ENCODE measurements around the gene CFAP99.

Gene CFAP99

GRCh38 chr4:2478229-2478628 lies 59.5 kb downstream of the CFAP99 start:
- DNase-seq, result no peak

DNA sequence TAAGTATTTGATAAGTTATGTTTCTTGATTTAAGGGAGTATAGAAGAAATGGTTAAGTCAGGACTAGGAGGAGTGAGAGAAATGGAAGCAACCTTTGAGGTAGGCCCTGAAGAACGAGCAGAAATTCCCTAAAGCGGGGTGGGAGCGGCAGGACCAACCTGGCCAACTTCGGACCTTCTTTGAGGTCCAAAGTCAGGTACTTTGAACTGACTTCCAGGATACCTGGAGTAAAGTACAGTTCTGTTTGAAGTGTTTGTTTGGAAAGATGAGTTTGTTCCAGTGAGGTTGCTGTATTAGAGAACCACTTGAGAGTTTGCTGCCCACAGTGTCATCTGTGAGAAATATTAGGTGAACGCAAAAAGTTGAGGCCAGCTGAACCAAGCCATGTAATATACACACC lies 61.9 kb downstream of the CFAP99 start:
- DNase-seq, result no peak

DNA sequence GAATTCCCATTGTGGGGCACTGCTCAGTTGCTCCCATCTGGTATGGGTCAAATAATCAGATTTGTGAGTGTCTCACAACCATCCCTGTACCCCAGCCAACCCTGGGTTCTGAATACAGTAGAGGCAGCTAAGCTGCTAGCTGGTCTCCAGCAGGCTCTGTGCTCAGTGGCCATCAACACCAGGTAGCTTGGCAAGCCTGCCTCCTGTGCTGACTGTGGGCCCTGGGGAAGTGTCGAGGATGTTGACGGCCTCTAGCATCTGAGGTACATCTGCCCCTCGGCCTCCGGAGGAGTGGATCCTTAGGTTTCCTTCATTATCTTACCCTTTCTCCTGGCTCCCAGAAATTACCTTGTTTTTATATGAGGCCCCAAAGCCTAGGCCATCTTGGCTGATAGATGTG lies 63.4 kb downstream of the CFAP99 start:
- DNase-seq, result no peak

DNA sequence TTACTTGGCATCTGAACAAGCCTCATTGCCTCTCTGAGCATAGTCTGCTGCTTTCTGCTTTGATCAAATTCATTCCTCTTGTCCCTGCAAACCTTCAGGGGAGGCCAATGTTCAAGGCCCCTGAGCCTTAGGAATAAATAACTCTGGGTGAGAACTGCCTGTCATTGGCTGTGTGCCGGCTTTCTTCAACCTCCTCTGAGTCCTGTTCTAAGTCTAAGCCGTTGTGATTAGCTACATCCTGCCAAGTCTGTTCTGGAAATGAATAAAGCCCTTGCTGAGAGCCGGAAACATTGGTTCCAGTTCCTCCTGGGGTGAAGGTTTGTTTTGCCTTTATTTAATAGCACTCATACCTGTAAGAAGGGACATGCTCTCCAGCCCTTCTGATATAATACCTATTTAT lies 63.9 kb downstream of the CFAP99 start:
- no peak for DNase-seq

DNA sequence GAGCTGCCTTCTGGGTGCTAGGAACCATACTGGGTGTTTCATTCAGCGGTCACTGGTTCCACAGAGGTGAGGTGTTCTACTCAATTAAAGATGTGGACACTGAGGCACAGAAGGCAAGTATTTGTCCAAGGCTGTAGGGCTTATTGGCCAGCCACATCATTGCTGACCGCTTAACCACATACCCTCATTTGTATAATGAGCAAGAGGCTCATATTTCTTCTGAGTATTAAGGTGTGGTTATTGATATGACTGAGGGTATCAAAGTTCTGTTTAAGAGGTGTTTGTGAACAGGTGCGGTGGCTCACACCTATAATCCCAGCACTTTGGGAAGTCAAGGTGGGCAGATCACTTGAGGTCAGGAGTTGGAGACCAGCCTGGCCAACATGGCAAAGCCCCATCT lies 64.5 kb downstream of the CFAP99 start:
- DNase-seq, result no peak

GRCh38 chr4:2484185-2484584 lies 65.4 kb downstream of the CFAP99 start:
- DNase-seq, result no peak

DNA sequence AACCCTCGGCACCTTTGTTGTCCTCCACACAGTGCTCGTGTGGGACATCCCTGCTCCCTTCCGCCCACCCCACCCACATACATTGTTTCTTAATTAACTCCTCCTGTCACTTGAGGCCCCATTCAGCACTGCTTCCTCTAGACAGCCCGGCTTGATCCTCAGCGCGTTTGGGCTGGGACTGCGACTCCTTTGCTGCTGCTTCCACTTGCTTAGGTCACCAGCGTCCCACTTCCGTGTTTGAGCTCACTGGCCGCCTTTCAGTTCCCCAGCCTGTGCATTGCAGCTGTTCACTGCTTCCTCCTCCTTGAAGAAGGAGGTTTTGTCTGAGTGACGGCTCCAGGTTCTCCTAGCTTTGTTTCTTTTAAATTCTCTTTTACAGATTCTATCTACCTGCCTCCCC lies 66.2 kb downstream of the CFAP99 start:
- peak; percentile 41 to 48 for DNase-seq

DNA sequence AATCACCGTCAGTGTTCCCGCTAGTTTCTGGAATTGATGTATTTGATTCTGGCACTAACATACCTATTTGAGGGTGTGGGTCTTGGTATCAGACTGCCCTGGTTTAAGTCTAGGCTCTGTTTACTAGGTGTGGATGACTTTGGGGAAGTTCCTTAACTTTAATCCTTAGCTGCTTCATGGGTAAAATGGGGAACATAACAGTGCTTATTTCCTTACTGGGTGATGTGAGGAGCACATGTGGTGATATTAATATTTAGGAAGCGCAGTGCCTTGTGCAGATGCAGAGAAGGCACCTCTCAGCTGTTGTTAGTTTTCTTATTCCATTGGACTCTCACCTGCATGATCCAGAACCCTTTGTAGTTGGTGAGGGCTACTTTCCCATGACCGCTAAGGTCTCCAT lies 67.2 kb downstream of the CFAP99 start:
- no peak for DNase-seq

DNA sequence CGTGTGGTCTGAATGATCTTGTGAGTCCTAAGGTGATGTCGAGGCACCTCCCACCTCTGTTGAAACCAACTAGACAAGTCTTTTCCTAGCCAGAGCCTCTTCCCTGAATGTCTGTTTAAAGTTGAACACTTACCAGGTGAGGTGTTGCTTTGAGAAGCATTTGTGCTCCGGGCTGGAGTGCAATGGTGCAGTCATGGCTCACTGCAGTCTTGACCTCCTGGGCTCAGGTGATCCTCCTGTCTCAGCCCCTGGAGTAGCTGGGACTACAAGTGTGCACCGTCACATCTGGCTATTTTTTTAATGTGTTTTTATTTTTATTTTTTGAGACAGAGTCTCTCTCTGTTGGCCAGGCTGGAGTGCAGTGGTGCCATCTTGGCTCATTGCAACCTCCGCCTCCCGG lies 68.2 kb downstream of the CFAP99 start:
- no peak for DNase-seq

- DNase-seq, result no peak
These were observed 68.9 kb downstream of the CFAP99 start for GRCh38 chr4:2487632-2488031.

DNA sequence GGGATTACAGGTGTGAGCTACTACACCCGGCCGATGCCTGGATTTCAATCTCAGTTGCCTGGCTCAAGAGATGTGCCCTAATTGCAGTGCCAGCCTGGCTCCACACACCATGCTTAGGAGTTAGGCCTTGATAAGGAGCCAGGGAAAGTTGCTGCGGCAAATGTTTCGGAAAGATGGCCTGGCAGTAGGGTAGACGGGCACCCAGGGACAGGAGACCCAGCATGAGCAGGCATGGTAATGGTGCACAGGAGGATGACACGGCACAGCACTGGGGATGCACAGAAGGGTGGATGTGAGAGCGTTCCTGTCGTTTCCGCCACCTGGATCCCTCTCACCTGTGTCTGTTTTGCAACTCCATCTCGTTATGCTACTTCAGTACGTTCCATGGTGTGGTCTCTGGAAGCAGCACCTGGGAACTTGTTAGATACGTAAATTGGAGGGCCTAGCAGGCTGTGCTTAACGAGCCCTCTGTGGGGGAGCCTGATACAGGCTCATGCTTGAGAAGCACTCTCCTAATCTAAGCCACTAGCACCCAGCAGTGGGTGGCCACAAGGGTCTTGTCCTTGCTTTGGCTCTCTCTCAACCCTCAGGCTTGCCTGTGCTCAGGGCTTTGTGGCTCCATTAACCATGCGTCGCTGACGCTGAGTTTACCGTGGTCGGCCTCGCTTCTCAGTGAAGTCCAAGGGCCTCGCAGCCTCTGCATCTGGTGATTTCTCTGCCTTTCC lies 70.5 kb downstream of the CFAP99 start:
- DNase-seq, result no peak

DNA sequence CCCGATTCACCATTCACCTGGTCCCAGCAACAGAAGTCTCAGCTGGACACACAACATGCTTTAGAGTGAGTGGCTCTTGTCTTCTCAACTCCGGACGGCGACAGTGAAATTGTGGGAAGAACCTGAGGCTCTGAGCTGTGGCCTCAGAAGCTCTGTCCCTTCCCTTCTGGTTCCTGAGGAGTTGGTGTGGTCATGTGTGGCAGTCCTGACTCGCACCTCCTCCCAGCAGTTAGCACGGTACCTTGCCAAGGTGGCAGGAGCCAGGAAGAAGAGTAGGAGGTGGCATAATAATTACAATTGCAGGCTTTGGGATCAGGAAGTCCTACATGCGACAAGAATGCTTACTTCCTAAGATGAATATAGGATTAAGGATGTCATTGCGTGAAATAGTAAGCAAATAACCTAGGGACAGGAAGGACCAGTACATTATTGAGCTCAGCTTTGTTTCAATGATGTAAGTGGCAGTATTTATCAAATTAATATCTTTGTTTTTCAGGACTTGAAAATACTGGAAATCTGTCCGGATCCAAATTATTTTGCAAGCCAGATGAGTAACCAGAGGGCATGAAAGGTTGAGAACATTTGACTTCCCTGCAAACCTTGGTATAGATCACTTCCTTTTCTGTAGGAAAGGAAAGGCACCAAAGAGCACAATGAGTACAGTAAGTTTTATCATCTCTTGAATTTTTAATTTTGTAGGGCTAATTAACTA lies 71.2 kb downstream of the CFAP99 start:
- DNase-seq, result no peak

DNA sequence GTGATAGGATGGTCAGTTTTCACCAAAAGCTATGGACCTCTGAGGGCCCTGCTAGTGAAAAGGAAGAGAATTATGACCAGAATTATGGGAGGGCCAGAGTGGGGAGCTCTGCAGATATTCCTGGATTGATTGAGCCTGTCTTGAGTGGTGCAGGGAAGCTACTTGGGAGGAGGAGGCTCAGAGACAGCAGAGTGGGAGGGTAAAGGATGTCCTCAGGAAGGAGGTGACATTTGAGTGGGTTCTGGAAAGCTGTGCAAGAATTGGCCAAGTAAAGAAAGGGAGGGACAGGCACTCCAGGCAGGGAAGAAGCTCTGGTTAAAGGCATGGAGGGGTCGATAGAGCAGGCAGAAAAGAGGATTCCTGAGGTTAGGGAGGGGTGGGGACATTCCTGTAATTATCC lies 74.2 kb downstream of the CFAP99 start:
- no peak for DNase-seq

GRCh38 chr4:2494992-2495391 lies 76.2 kb downstream of the CFAP99 start:
- DNase-seq, result no peak

GRCh38 chr4:2497324-2497723 lies 78.6 kb downstream of the CFAP99 start:
- no peak for DNase-seq

GRCh38 chr4:2497931-2498330 lies 79.2 kb downstream of the CFAP99 start:
- no peak for DNase-seq

GRCh38 chr4:2500547-2500946 lies 81.8 kb downstream of the CFAP99 start:
- DNase-seq, result no peak

DNA sequence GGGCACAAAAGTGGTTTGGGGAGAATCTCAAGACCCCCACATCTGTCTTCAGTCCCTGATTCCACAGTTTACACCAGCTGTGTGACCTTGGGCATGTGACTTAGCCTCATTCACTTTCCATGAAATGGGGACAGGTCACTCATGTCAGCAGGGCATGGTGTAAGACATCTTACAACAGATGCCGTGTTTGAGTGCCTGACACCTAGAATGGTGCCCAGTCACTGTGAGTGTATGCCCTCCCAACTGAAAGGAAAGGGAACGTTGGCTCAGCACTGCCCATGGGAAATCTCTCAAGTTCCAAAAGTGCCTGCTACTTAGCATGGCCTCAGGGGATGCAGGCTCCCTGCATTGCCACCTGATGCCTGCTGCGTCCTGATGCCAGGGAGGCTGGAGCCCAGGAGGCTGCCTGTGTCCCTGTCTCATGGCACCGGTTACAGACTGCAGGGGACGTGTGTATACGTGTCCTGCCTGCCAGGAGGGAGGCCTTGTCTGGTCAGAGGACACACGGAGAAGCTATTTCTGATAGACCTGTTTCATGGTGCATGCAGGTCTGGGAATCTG lies 82.4 kb downstream of the CFAP99 start:
- no peak for DNase-seq

DNA sequence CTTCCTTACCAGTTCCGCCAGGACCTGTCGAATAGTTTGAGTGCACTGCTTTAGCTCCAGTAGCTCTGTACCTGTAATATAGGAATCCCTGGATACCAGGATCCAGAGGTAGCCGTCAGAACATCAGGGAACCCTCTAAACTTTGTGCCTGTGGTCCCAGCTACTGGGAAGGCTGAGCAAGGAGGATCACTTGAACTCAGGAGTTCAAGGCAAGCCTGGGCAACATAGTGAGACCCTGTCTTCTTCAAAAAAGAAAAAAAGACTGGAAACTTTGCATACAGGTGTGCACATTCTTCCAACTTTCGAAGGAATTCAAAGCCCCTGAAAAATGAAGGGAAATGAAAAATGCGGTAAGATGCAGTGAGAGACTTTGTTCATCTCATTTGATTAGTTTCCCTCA lies 85.1 kb downstream of the CFAP99 start:
- no peak for DNase-seq

- DNase-seq, result no peak
These were observed 88.5 kb downstream of the CFAP99 start for GRCh38 chr4:2507259-2507658.

- DNase-seq, result no peak
These were observed 89.1 kb downstream of the CFAP99 start for GRCh38 chr4:2507855-2508254.

DNA sequence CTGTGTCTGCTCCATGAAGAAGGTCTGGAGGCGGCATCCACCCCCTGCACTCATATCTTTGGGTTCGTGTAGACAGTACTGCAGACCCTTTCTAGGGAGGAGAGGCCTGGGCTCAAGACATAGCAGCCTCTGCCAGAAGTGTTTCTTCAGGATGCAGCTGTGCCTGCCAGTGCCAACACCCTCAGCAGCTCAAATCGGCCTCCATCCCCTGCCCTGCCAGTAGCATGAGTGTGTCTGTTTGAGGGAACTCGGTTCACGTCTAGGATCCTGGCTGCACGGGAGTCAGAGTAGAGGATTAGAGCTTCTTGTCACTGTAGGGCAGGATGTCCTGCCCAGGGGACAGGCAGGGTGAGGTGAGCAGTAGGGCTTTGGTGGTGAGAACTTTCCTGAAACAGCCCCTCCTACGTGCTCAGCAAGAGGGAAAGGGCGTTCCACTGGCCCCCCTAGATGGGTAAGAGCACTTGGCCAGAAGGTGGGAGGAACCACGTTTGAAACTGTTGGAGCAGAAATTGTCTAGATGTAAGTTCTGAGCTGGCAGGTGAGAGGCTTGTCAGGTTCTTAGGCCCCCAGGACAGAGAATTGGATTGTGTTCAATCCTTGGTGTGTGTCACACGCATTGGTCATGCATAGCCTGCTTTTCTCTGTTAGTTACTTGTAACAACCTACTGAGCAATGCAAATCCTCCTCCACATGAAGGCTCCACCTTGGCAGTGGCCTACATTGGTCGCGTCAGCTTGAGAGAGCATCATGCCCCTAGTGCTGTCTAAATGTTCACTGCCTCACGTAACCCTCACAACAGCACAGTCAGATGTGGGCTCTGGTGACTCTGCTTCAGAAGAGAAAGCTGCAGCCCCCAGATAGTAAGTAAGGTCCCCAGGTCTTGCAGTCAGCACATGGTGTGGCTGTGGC lies 91.8 kb downstream of the CFAP99 start:
- no peak for DNase-seq

GRCh38 chr4:2511645-2512131 lies 92.9 kb downstream of the CFAP99 start:
- DNase-seq, result no peak
